GM23338 (cell line): ENCODE data around the gene OTOA.

Experiments used
- CREB1 ChIP-seq: fragments of 250-450 bp; sonication (Bioruptor Pico); IDR thresholded peaks from 2 replicates; pipeline ENCODE4 v1.5.0; 2020; ENCODE audit warnings: low read depth, mild to moderate bottlenecking, moderate library complexity
- CTCF ChIP-seq, 2 experiments: fragments of 200-600 bp in 1 of 2; sonication (generic) in 1 of 2; conservative IDR thresholded peaks; 2 replicates each; pipeline versions ENCODE4 v1.5.1 to v1.6.1; 2016 to 2017; ENCODE audit warnings: antibody characterized with exemption in 2 of 2, low read depth in 2 of 2, mild to moderate bottlenecking in 2 of 2, moderate library complexity in 1 of 2
- EZH2 ChIP-seq: fragments of 200-600 bp; sonication (generic); IDR thresholded peaks from one replicate; pipeline ENCODE4 v1.8.0; 2017; ENCODE audit warnings: antibody characterized with exemption, mild to moderate bottlenecking, low read depth; ENCODE audit not compliant: unreplicated experiment
- EZH2phosphoT487 ChIP-seq: fragments of 200-600 bp; sonication (generic); IDR thresholded peaks from one replicate; pipeline ENCODE4 v1.8.1; 2018; ENCODE audit warnings: antibody characterized with exemption; ENCODE audit not compliant: unreplicated experiment
- POLR2AphosphoS5 ChIP-seq: IDR thresholded peaks from 2 replicates; pipeline ENCODE4 v1.6.1; 2016; ENCODE audit warnings: antibody characterized with exemption, low read depth
- STAT1 ChIP-seq: IDR thresholded peaks from one replicate; pipeline ENCODE4 v1.6.1; 2016; ENCODE audit warnings: antibody characterized with exemption; ENCODE audit not compliant: unreplicated experiment
- ZNF114 ChIP-seq: fragments of 250-450 bp; sonication (Bioruptor Pico); IDR thresholded peaks from 2 replicates; pipeline ENCODE4 v1.5.0; 2020; ENCODE audit warnings: mild to moderate bottlenecking, moderate library complexity
- ZNF462 ChIP-seq: fragments of 250-450 bp; sonication (Bioruptor Pico); IDR thresholded peaks from 2 replicates; pipeline ENCODE4 v1.5.0; 2020; ENCODE audit warnings: mild to moderate bottlenecking, moderate library complexity

GRCh38 chr16:21644674-21645073, 19.1 kb upstream of the OTOA start:
- TF ChIP-seq CTCF (conservative IDR thresholded peaks at IDR 0.05; ENCODE audit: low read depth in 2 of 2) (no peak), CREB1 (no peak), POLR2AphosphoS5 (no peak), EZH2 (no peak), STAT1 (no peak), EZH2phosphoT487 (no peak), ZNF114 (CRISPR knock-in tag) (no peak), ZNF462 (CRISPR knock-in tag) (no peak)
